Small intestine (tissue), 7 donors: Measurements from ENCODE around the gene ISG20. TPM values are rescaled to one million over a fixed set of nuclear protein-coding genes. Genes with fewer than 3 reads are reported as not detected.
"Not testable (repeated sequence)": the region's sequence is repeated elsewhere in the genome, so short reads cannot be mapped to it uniquely, and the experiment has no call there.

ENCODE experiments used
- DNase-seq, 2 donors: peaks; one replicate each; pipeline versions ENCODE4 v3.0.0 to v3.0.0-alpha.2; 2013
- FAIRE-seq: peaks from 2 replicates; lab custom pipeline; 2012; peaks lifted over from hg19 to GRCh38; lab: Jason Lieb, UNC
- H3K27ac ChIP-seq, 3 donors: one replicate each; pipeline ENCODE4 v1.5.1; 2013; ENCODE audit warnings: low read length in 2 of 3, mild to moderate bottlenecking in 2 of 3, control low read depth in 1 of 3, inconsistent platforms in 1 of 3, low read depth in 1 of 3, moderate library complexity in 1 of 3
- H3K27me3 ChIP-seq, 3 donors: one replicate each; pipeline ENCODE4 v1.6.1; 2013; ENCODE audit warnings: low read length in 3 of 3, inconsistent platforms in 1 of 3; ENCODE audit not compliant: control insufficient read depth in 3 of 3, insufficient read depth in 3 of 3
- H3K36me3 ChIP-seq, 3 donors: one replicate each; pipeline ENCODE4 v1.6.1; 2013; ENCODE audit warnings: low read length in 3 of 3, inconsistent platforms in 1 of 3, low read depth in 1 of 3, mild to moderate bottlenecking in 1 of 3, moderate library complexity in 1 of 3; ENCODE audit not compliant: control insufficient read depth in 3 of 3, insufficient read depth in 2 of 3
- H3K4me1 ChIP-seq, 3 donors: one replicate each; pipeline ENCODE4 v1.6.1; 2013; ENCODE audit warnings: low read length in 2 of 3, inconsistent platforms in 1 of 3, low read depth in 1 of 3, mild to moderate bottlenecking in 1 of 3, moderate library complexity in 1 of 3; ENCODE audit not compliant: control insufficient read depth in 3 of 3, insufficient read depth in 2 of 3
- H3K4me3 ChIP-seq, 3 donors: one replicate each; pipeline ENCODE4 v1.5.1; 2013; ENCODE audit warnings: low read length in 3 of 3, control low read depth in 1 of 3, inconsistent platforms in 1 of 3, low read depth in 1 of 3, mild to moderate bottlenecking in 1 of 3, moderate library complexity in 1 of 3
- H3K9me3 ChIP-seq, 2 donors: one replicate each; pipeline ENCODE4 v1.6.1; 2013; ENCODE audit warnings: low read depth in 1 of 2, low read length in 1 of 2; ENCODE audit not compliant: control insufficient read depth in 2 of 2, insufficient read depth in 1 of 2
- WGBS, 3 donors: extraction: QIAGEN DNeasy Blood & Tissue Kit; methylation state at CpG; one replicate each; pipeline ENCODE4 v1.1.7; 2013; 5-methylcytosine and 5-hydroxymethylcytosine counted together
- polyA plus RNA-seq, 4 donors: library from polyadenylated mRNA; stranded (reverse) in 3 of 4; unstranded in 1 of 4; fragments of 200-250 nt in 3 of 4; fragments of 120-200 nt in 1 of 4; gene quantifications; one replicate each; pipeline versions ENCODE4 v1.2.1 to v1.2.3, GENCODE V29; 2013
- donor health status: healthy with polysubstance abuse.
- donor health status: control.
- donor health status: control.
- donor health status: Bipolar disorder and iron deficiency.
- donor health status: healthy.

The ISG20 gene
- polyA plus RNA-seq, 4 donors: 4.1 to 434 (median 98.1) TPM

GRCh38 chr15:88636654-88637053 is 2.2 kb upstream of the ISG20 start:
- H3K4me1 ChIP-seq: peaks cover 12 to 45% (median 18%) of the 10 kb centered on the region in 3 donors
- no peak for FAIRE-seq
- peaks cover 0 to 3% (median 0%) of the 10 kb centered on the region in 3 donors for H3K36me3 ChIP-seq
- DNase-seq: no peak
- 81 to 89% (median 86%) methylated on average over 5 of the region's 5 CpGs for WGBS, 3 donors
- no peaks in the 10 kb centered on the region for H3K9me3 ChIP-seq
- peak overlapping the region; percentile 26 to 100 (median 98) for H3K27ac ChIP-seq
- H3K27me3 ChIP-seq: no peaks in the 10 kb centered on the region
- no peak overlapping the region for H3K4me3 ChIP-seq

GRCh38 chr15:88637436-88637835 is 1.4 kb upstream of the ISG20 start:
- Histone ChIP-seq H3K36me3 (no peaks in the 10 kb centered on the region), H3K4me1 (peaks cover 12 to 45% (median 18%) of the 10 kb centered on the region in 3 donors), H3K27ac (peak overlapping the region; percentile 98 to 100 (median 99)), H3K27me3 (no peaks in the 10 kb centered on the region), H3K4me3 (no peak overlapping the region), H3K9me3 (no peaks in the 10 kb centered on the region)
- WGBS, 3 donors: 63 to 77% (median 65%) methylated on average over 7 of the region's 7 CpGs
- no peak for FAIRE-seq
- DNase-seq: no peak

- Histone ChIP-seq H3K36me3 (no peaks in the 10 kb centered on the region), H3K4me1 (peaks cover 12 to 45% (median 18%) of the 10 kb centered on the region in 3 donors), H3K27ac (peak overlapping the region; percentile 98 to 100 (median 99)), H3K9me3 (no peaks in the 10 kb centered on the region), H3K27me3 (no peaks in the 10 kb centered on the region), H3K4me3 (peak overlapping the region in 2 of 3 donors; percentile 25 to 50)
- 24 to 48% (median 26%) methylated on average over 7 of the region's 7 CpGs for WGBS, 3 donors
- peak; percentile 82 to 84 for DNase-seq
- no peak for FAIRE-seq
These were observed 783 bp upstream of the ISG20 start for GRCh38 chr15:88637841-88638625.

- H3K9me3 ChIP-seq: no peaks in the 10 kb centered on the region
- no peak for DNase-seq
- peaks cover 11 to 32% (median 14%) of the 10 kb centered on the region in 3 donors for H3K4me1 ChIP-seq
- no peak overlapping the region for H3K4me3 ChIP-seq
- 91 to 93% (median 92%) methylated on average over 12 of the region's 12 CpGs for WGBS, 3 donors
- no peaks in the 10 kb centered on the region for H3K27me3 ChIP-seq
- no peak overlapping the region for H3K27ac ChIP-seq
- FAIRE-seq: no peak
- H3K36me3 ChIP-seq: peaks cover 0 to 6% (median 0%) of the 10 kb centered on the region in 3 donors
These were observed 3.2 kb downstream of the ISG20 start for GRCh38 chr15:88641959-88642452.

GRCh38 chr15:88642514-88642913 is 3.7 kb downstream of the ISG20 start:
- H3K9me3 ChIP-seq, FAIRE-seq, H3K36me3 ChIP-seq, H3K4me3 ChIP-seq, DNase-seq, H3K27me3 ChIP-seq, H3K27ac ChIP-seq: not testable (repeated sequence)
- 94 to 98% (median 97%) methylated on average over 11 of the region's 11 CpGs for WGBS, 3 donors
- peaks cover 11 to 28% (median 12%) of the 10 kb centered on the region in 3 donors for H3K4me1 ChIP-seq

GRCh38 chr15:88644741-88645140 is 5.9 kb downstream of the ISG20 start:
- Histone ChIP-seq H3K36me3 (peaks cover 0 to 6% (median 0%) of the 10 kb centered on the region in 3 donors), H3K27ac (no peak overlapping the region), H3K4me1 (peaks cover 10 to 26% (median 18%) of the 10 kb centered on the region in 3 donors), H3K9me3 (no peaks in the 10 kb centered on the region), H3K27me3 (no peaks in the 10 kb centered on the region), H3K4me3 (no peak overlapping the region)
- no peak for DNase-seq
- no peak for FAIRE-seq
- 89 to 94% (median 91%) methylated on average over 9 of the region's 9 CpGs for WGBS, 3 donors

- FAIRE-seq: no peak
- DNase-seq: no peak
- no peaks in the 10 kb centered on the region for H3K27me3 ChIP-seq
- peaks cover 10 to 20% (median 18%) of the 10 kb centered on the region in 3 donors for H3K4me1 ChIP-seq
- H3K27ac ChIP-seq: no peak overlapping the region
- WGBS, 3 donors: 95 to 97% (median 96%) methylated on average over 14 of the region's 14 CpGs
- H3K4me3 ChIP-seq: no peak overlapping the region
- no peaks in the 10 kb centered on the region for H3K9me3 ChIP-seq
- peaks cover 0 to 6% (median 3%) of the 10 kb centered on the region in 3 donors for H3K36me3 ChIP-seq
These were observed 6.6 kb downstream of the ISG20 start for GRCh38 chr15:88645171-88646087.

- Histone ChIP-seq H3K4me1 (peaks cover 10 to 18% (median 18%) of the 10 kb centered on the region in 3 donors), H3K4me3 (no peak overlapping the region), H3K27ac (no peak overlapping the region), H3K27me3 (no peaks in the 10 kb centered on the region), H3K9me3 (no peaks in the 10 kb centered on the region), H3K36me3 (peaks cover 0 to 6% (median 3%) of the 10 kb centered on the region in 3 donors)
- 85 to 90% (median 87%) methylated on average over 1 of the region's 1 CpG for WGBS, 3 donors
- FAIRE-seq: no peak
- no peak for DNase-seq
These were observed 7.2 kb downstream of the ISG20 start for GRCh38 chr15:88646088-88646405.
